ENCODE measurements around the gene LPP. TPM values are rescaled to one million over a fixed set of nuclear protein-coding genes. Genes with fewer than 3 reads are reported as not detected.

LPP gene
- total RNA-seq, 1 donor from 2014 or later = 132 TPM

DNA sequence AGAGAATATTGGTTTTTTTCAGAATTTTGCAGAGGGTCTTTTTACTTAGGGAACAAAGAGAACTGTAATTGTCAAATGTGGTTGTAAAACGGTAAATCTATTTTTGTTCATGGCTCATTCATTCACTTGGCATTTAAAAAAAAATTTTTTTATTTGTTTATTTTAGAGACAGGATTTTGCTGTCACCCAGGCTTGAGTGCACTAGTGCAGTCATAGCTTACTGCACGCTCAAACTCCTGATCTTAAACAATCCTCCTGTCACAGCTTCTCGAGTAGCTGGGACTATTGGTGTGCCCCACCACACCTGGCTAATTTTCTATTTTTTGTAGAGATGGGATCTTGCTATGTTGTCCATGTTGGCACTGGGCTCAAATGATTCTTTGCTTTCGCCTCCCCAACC lies 301.8 kb downstream of the LPP start:
- H3K27me3 Mint-ChIP-seq (ENCODE audit: low read depth) = no peaks in the 10 kb centered on the region
- TF ChIP-seq, protein P1, sequence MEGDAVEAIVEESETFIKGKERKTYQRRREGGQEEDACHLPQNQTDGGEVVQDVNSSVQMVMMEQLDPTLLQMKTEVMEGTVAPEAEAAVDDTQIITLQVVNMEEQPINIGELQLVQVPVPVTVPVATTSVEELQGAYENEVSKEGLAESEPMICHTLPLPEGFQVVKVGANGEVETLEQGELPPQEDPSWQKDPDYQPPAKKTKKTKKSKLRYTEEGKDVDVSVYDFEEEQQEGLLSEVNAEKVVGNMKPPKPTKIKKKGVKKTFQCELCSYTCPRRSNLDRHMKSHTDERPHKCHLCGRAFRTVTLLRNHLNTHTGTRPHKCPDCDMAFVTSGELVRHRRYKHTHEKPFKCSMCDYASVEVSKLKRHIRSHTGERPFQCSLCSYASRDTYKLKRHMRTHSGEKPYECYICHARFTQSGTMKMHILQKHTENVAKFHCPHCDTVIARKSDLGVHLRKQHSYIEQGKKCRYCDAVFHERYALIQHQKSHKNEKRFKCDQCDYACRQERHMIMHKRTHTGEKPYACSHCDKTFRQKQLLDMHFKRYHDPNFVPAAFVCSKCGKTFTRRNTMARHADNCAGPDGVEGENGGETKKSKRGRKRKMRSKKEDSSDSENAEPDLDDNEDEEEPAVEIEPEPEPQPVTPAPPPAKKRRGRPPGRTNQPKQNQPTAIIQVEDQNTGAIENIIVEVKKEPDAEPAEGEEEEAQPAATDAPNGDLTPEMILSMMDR (IDR thresholded peaks at IDR 0.05; ENCODE audit: unreplicated experiment) = no peak
- H3K9me3 Mint-ChIP-seq = no peaks in the 10 kb centered on the region
- H3K27ac Mint-ChIP-seq = no peak overlapping the region
- DNase-seq (ENCODE audit: low spot score in 2 of 2, unreplicated experiment in 2 of 2) = no peak
- peaks cover 4% of the 10 kb centered on the region for H3K4me1 Mint-ChIP-seq
- no peak overlapping the region for H3K4me3 Mint-ChIP-seq
- H3K36me3 Mint-ChIP-seq = no peaks in the 10 kb centered on the region

DNA sequence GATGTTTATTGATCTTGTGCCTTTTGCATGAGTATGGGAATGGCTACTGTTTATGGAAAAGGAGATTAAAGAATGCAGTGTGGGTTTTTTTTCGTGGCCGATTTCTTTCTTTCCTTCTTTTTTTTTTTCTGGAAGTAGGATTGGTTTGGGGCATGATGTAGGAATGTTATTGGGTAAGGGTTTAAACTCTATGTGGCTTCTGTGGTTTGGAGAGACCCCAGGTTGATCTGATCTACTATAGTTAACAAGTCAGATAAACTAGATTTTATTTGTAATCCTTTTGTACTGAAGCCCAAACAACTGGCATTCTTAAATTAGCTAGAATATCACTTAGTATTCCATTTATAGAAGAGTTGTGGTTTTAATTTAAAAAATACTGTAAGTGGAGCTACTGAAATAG lies 304.8 kb downstream of the LPP start:
- Mint-ChIP-seq H3K9me3 (no peaks in the 10 kb centered on the region), H3K27ac (no peak overlapping the region), H3K36me3 (no peaks in the 10 kb centered on the region), H3K4me3 (no peak overlapping the region), H3K4me1 (no peaks in the 10 kb centered on the region), H3K27me3 (ENCODE audit: low read depth) (no peaks in the 10 kb centered on the region)
- TF ChIP-seq, protein P1 (IDR thresholded peaks at IDR 0.05; ENCODE audit: unreplicated experiment) = no peak
- DNase-seq (ENCODE audit: low spot score in 2 of 2, unreplicated experiment in 2 of 2) = no peak

DNA sequence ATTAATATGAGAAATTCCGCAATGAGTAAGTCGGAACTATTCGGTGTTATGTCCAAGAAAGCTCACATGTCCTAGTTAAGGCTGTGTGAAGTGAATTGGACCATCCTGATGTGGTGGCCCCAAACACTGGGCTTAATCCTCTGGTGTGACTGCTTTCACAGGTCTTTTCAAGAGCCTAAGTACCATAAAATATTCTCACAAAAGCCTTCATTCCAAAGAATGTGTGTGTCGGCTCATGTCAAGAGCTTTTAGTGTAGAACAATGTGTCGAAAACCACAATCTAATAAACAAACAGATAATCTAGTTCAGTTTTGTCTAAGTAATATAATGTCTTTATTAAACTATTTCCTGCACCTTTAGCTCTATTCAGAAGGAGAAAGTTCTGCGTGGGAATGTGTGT lies 311.4 kb downstream of the LPP start:
- Mint-ChIP-seq H3K9me3 (peaks cover 16% of the 10 kb centered on the region), H3K4me1 (peaks cover 16% of the 10 kb centered on the region), H3K36me3 (peaks cover 14% of the 10 kb centered on the region), H3K4me3 (no peak overlapping the region), H3K27ac (no peak overlapping the region), H3K27me3 (ENCODE audit: low read depth) (no peaks in the 10 kb centered on the region)
- DNase-seq (ENCODE audit: low spot score in 2 of 2, unreplicated experiment in 2 of 2) = no peak
- TF ChIP-seq, protein P1 (IDR thresholded peaks at IDR 0.05; ENCODE audit: unreplicated experiment) = no peak

DNA sequence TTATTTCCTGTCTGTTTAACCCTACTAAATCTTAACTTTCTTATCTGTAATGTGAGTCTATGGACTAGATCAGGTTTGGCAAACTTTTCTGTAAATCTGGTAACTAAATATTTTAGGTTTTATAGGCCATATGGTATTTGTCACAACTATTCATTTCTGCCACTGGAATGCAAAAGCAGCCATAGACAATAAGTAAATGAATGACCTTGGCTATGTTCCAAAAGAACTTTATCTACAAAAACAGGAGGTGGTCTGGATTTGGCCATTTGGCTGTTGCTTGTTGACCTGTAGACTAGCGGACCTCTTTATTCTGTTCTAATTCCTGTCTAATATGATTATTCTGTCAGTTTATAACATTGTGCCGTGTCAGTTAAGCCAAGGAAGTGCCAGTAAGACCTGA lies 314.2 kb downstream of the LPP start:
- Mint-ChIP-seq H3K9me3 (peaks cover 23% of the 10 kb centered on the region), H3K36me3 (peaks cover 17% of the 10 kb centered on the region), H3K4me1 (peaks cover 16% of the 10 kb centered on the region), H3K4me3 (no peak overlapping the region), H3K27me3 (ENCODE audit: low read depth) (no peaks in the 10 kb centered on the region), H3K27ac (peak overlapping the region; percentile 48)
- TF ChIP-seq, protein P1 (IDR thresholded peaks at IDR 0.05; ENCODE audit: unreplicated experiment) = no peak
- DNase-seq (ENCODE audit: low spot score in 2 of 2, unreplicated experiment in 2 of 2) = no peak

DNA sequence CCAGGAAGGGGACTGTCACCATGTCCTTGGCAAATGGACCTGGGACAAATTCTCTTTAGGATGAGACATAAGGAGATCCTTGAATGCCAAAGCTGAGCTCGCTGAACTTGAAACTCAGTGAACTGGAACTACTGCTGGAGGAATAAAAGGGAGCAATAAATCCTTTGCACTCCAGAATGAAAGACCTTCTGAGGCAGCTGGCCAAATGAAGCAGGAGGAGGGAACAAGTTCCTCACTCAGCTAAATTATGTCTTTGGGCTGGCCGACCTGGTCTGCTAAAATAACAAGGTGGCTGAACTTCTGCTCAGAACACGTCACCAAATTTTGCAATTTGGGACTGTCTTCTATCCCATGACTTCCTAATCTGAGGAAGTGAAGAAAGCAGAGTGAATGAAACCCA lies 314.7 kb downstream of the LPP start:
- H3K4me3 Mint-ChIP-seq = no peak overlapping the region
- peaks cover 23% of the 10 kb centered on the region for H3K9me3 Mint-ChIP-seq
- peak overlapping the region; percentile 48 for H3K27ac Mint-ChIP-seq
- TF ChIP-seq, protein P1 (IDR thresholded peaks at IDR 0.05; ENCODE audit: unreplicated experiment) = no peak
- H3K4me1 Mint-ChIP-seq = peaks cover 16% of the 10 kb centered on the region
- H3K36me3 Mint-ChIP-seq = peaks cover 17% of the 10 kb centered on the region
- no peak for DNase-seq (ENCODE audit: low spot score in 2 of 2, unreplicated experiment in 2 of 2)
- no peaks in the 10 kb centered on the region for H3K27me3 Mint-ChIP-seq (ENCODE audit: low read depth)

Data from mesothelial cell of epicardium (in vitro differentiated cells).